Smooth muscle cell (in vitro differentiated cells): Measurements from ENCODE around the gene RASGEF1C. TPM values are rescaled to one million over a fixed set of nuclear protein-coding genes. Genes with fewer than 3 reads are reported as not detected.

Source experiments
- DNase-seq: peaks from one replicate; lab custom pipeline; 2025; ENCODE audit not compliant: unreplicated experiment; lab: John Stamatoyannopoulos, UW
- H2AFZ ChIP-seq: fragments of 200-600 bp; sonication (generic); 2 replicates; pipeline ENCODE4 v1.6.0; 2016; ENCODE audit warnings: antibody characterized with exemption, low read depth, mild to moderate bottlenecking
- H3F3A ChIP-seq: fragments of 200-600 bp; sonication (generic); 2 replicates; pipeline ENCODE4 v1.6.0; 2017; ENCODE audit warnings: antibody characterized with exemption, low read depth
- H3K27ac ChIP-seq: fragments of 200-600 bp; sonication (generic); 2 replicates; pipeline ENCODE4 v1.5.1; 2016; ENCODE audit warnings: low read depth, mild to moderate bottlenecking
- H3K27me3 ChIP-seq: fragments of 200-600 bp; sonication (generic); 2 replicates; pipeline ENCODE4 v1.6.1; 2016; ENCODE audit warnings: low read depth, mild to moderate bottlenecking
- H3K36me3 ChIP-seq: fragments of 200-600 bp; sonication (generic); 2 replicates; pipeline ENCODE4 v1.5.1; 2016; ENCODE audit warnings: low read depth
- H3K4me1 ChIP-seq: fragments of 200-600 bp; sonication (generic); 2 replicates; pipeline ENCODE4 v1.5.1; 2016; ENCODE audit warnings: low read depth
- H3K4me2 ChIP-seq: fragments of 200-600 bp; sonication (generic); 2 replicates; pipeline ENCODE4 v1.6.0; 2016; ENCODE audit warnings: mild to moderate bottlenecking
- H3K4me3 ChIP-seq: fragments of 200-600 bp; sonication (generic); 2 replicates; pipeline ENCODE4 v1.5.1; 2016; ENCODE audit warnings: mild to moderate bottlenecking
- H3K79me2 ChIP-seq: fragments of 200-600 bp; sonication (generic); 2 replicates; pipeline ENCODE4 v1.6.0; 2016; ENCODE audit warnings: low read depth, mild to moderate bottlenecking
- H3K9ac ChIP-seq: fragments of 200-600 bp; sonication (generic); 2 replicates; pipeline ENCODE4 v1.6.0; 2016; ENCODE audit warnings: low read depth
- H3K9me3 ChIP-seq: fragments of 200-600 bp; sonication (generic); replicated peaks from 2 replicates; pipeline ENCODE4 v1.5.1; 2016; ENCODE audit warnings: low read depth
- H4K20me1 ChIP-seq: fragments of 200-600 bp; sonication (generic); 2 replicates; pipeline ENCODE4 v1.6.0; 2016; ENCODE audit warnings: low read depth
- WGBS: methylation state at CpG from one replicate; pipeline ENCODE4 v1.1.7; 2016; ENCODE audit warnings: low lambda C conversion rate; 5-methylcytosine and 5-hydroxymethylcytosine counted together
- polyA plus RNA-seq: library from polyadenylated mRNA; unstranded; fragments of >200 nt; fragmentation: Nextera tagmentation; extraction: Ambion mirVana; gene quantifications from 2 replicates; pipeline ENCODE4 v1.2.1, GENCODE V29; 2016
- total RNA-seq: library from RNA; depleted of rRNA; stranded (reverse); fragments of >200 nt; gene quantifications from 2 replicates; pipeline ENCODE4 v1.2.3, GENCODE V29; 2014
- TF ChIP-seq, protein P1 (sequence below): fragments of 200-600 bp; sonication (generic); IDR thresholded peaks from 2 replicates; pipeline ENCODE4 v1.5.1; 2017; ENCODE audit warnings: borderline replicate concordance, mild to moderate bottlenecking, antibody characterized with exemption; ENCODE audit not compliant: insufficient read depth, poor library complexity, severe bottlenecking

RASGEF1C gene
- total and polyA plus RNA-seq, 2 experiments from 2014 or later = 0.14 TPM; not detected in 1

DNA sequence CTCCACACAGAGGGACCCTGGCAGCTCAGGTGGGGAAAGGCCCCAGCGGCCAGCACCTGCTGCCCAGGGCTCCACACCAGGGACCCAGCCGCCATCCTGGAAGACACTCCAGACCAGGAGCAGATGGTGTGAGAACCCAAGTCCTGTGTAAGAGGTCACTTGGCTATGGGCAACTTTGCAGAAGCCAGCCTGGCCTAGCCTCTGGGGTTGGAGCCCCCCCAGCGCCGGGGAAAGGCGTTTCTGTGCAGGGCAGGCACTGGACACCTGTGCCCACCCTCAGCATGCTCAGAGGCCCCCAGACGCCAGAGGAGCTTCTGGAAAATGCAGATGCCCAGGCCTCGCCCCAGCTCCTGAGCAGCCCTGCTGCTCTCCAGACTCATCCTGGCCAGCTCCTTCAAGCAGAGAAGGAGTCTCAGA is 34.0 kb downstream of the RASGEF1C start:
- Histone ChIP-seq H3K4me3 (no peak overlapping the region), H4K20me1 (no peaks in the 10 kb centered on the region), H3K4me2 (no peak overlapping the region), H3K79me2 (no peaks in the 10 kb centered on the region), H3K27ac (no peak overlapping the region), H3F3A (no peaks in the 10 kb centered on the region), H2AFZ (no peak overlapping the region), H3K36me3 (no peaks in the 10 kb centered on the region), H3K27me3 (no peaks in the 10 kb centered on the region), H3K9ac (no peak overlapping the region), H3K9me3 (no peaks in the 10 kb centered on the region), H3K4me1 (no peaks in the 10 kb centered on the region)
- 96% methylated on average over 7 of the region's 7 CpGs for WGBS
- TF ChIP-seq, protein P1, sequence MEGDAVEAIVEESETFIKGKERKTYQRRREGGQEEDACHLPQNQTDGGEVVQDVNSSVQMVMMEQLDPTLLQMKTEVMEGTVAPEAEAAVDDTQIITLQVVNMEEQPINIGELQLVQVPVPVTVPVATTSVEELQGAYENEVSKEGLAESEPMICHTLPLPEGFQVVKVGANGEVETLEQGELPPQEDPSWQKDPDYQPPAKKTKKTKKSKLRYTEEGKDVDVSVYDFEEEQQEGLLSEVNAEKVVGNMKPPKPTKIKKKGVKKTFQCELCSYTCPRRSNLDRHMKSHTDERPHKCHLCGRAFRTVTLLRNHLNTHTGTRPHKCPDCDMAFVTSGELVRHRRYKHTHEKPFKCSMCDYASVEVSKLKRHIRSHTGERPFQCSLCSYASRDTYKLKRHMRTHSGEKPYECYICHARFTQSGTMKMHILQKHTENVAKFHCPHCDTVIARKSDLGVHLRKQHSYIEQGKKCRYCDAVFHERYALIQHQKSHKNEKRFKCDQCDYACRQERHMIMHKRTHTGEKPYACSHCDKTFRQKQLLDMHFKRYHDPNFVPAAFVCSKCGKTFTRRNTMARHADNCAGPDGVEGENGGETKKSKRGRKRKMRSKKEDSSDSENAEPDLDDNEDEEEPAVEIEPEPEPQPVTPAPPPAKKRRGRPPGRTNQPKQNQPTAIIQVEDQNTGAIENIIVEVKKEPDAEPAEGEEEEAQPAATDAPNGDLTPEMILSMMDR = no peak
- DNase-seq = no peak

DNA sequence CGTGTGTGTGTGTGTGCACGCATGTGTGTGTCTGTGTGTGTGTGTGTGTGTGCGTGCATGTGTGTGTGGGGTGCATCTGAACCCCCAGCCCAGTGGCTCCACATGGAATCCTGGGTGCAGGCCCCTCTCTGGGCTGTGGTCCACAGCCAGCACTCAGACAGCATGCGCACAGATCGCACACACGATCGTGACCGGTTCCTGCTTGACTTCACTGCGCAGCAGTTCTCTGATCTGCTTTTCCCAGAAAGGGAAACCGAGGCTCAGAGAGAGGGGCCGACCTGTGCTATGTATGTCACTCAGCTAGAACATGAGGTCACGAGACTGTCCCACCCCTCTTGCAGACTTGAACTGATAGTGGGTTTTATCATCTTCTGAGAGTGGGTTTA is 34.4 kb downstream of the RASGEF1C start:
- WGBS = 89% methylated on average over 9 of the region's 12 CpGs
- Histone ChIP-seq H3K4me1 (peaks cover 3% of the 10 kb centered on the region), H2AFZ (no peak overlapping the region), H3K9me3 (no peaks in the 10 kb centered on the region), H3K9ac (no peak overlapping the region), H4K20me1 (no peaks in the 10 kb centered on the region), H3K79me2 (no peaks in the 10 kb centered on the region), H3K36me3 (no peaks in the 10 kb centered on the region), H3K27ac (no peak overlapping the region), H3F3A (no peaks in the 10 kb centered on the region), H3K4me2 (no peak overlapping the region), H3K4me3 (no peak overlapping the region), H3K27me3 (no peaks in the 10 kb centered on the region)
- TF ChIP-seq, protein P1 = no peak
- no peak for DNase-seq

DNA sequence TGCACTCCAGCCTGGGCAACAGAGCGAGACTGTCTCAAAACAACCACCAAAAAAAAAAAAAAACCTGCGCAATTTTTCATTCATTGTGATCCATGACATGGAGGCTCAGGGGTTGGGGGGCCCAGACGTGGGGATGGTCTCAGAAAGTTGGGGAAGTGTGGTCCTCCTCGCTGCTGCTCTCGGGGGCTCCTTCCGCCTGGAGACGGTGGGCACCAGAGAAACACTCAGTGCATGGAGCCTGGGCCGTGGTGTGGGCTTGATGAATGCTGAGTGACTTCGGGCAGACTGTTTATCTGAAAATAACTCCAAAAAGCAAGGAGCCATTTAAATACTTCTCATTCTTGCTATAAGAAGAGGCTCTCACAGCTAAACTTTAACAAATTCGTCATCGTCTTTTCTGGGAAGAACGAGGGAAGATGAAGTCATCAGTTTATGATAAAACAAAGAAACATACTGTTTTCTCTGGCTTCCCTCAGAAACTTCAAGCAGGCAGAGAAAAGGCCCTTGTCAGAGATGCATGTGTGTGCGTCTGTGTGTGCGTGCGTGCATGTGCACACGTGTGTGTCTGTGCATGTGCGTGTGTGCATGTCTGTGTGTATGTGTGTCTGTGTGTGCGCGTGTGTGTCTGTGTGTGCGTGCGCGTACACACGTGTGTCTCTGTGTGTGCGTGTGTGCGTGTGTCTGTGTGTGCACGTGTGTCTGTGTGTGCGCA is 35.0 kb downstream of the RASGEF1C start:
- Histone ChIP-seq H3K9me3 (no peaks in the 10 kb centered on the region), H3K4me3 (no peak overlapping the region), H3K4me2 (peak overlapping the region; percentile 57), H3K4me1 (peaks cover 3% of the 10 kb centered on the region), H3K27me3 (no peaks in the 10 kb centered on the region), H4K20me1 (no peaks in the 10 kb centered on the region), H3K27ac (no peak overlapping the region), H2AFZ (peak overlapping the region; percentile 26), H3K9ac (no peak overlapping the region), H3K79me2 (no peaks in the 10 kb centered on the region), H3K36me3 (no peaks in the 10 kb centered on the region), H3F3A (no peaks in the 10 kb centered on the region)
- DNase-seq = no peak
- 76% methylated on average over 25 of the region's 27 CpGs for WGBS
- TF ChIP-seq, protein P1 = no peak

DNA sequence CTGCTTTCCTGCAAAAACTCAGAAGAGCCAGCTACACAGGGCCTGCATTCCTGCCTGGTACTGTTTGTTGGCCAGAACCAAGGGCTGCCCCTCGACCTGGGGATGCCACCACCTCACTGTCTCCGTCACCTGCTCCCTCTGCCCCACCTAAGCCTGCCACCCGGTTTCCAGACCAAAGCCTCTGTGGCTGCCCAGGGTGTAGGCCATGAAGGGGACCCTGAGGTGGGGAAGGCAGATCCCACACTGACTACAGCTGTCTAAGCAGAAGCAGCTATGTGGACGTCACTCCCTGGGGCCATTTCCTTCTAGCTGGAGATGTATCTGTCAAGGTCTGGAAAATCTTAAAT is 35.8 kb downstream of the RASGEF1C start:
- Histone ChIP-seq H3K9ac (no peak overlapping the region), H2AFZ (no peak overlapping the region), H3K4me3 (no peak overlapping the region), H3K79me2 (no peaks in the 10 kb centered on the region), H3K9me3 (no peaks in the 10 kb centered on the region), H3F3A (no peaks in the 10 kb centered on the region), H3K4me1 (peaks cover 3% of the 10 kb centered on the region), H3K36me3 (no peaks in the 10 kb centered on the region), H4K20me1 (no peaks in the 10 kb centered on the region), H3K27ac (no peak overlapping the region), H3K4me2 (no peak overlapping the region), H3K27me3 (no peaks in the 10 kb centered on the region)
- WGBS = 85% methylated on average over 4 of the region's 4 CpGs
- TF ChIP-seq, protein P1 = no peak
- DNase-seq = no peak
